ENCODE data around the gene ARNT2. TPM values are rescaled to one million over a fixed set of nuclear protein-coding genes. Genes with fewer than 3 reads are reported as not detected.

ARNT2 gene
- total RNA-seq, 1 donor from 2014 or later, result 0.87 TPM

DNA sequence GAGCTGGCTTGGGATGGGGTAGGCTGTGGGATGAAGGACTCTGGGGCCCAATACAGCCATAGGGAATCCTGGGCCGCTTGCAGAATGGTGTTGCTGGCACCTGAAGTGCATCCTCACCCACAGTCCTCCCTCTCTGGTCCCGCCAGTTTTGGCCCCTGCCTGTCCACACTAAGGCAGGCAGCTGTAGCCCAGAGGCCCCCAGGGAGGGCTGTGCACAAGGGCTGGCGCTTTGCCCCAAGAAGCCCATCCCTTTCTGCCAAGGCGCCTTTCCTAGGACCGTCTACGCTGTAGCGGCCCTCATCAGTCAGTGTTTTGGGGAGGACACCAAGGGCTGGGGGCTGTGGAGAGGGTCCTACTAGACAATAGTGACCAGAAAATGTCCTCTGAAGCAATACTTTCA is 174.7 kb downstream of the ARNT2 start:
- Mint-ChIP-seq H3K9me3 (ENCODE audit: unreplicated experiment) (no peaks in the 10 kb centered on the region), H3K4me3 (ENCODE audit: unreplicated experiment) (no peak overlapping the region), H3K4me1 (ENCODE audit: unreplicated experiment) (peaks cover 18% of the 10 kb centered on the region), H3K27ac (ENCODE audit: unreplicated experiment) (no peak overlapping the region), H3K27me3 (ENCODE audit: unreplicated experiment) (peaks cover 11% of the 10 kb centered on the region), H3K36me3 (ENCODE audit: low read depth, unreplicated experiment) (no peaks in the 10 kb centered on the region)
- TF ChIP-seq, protein P1, sequence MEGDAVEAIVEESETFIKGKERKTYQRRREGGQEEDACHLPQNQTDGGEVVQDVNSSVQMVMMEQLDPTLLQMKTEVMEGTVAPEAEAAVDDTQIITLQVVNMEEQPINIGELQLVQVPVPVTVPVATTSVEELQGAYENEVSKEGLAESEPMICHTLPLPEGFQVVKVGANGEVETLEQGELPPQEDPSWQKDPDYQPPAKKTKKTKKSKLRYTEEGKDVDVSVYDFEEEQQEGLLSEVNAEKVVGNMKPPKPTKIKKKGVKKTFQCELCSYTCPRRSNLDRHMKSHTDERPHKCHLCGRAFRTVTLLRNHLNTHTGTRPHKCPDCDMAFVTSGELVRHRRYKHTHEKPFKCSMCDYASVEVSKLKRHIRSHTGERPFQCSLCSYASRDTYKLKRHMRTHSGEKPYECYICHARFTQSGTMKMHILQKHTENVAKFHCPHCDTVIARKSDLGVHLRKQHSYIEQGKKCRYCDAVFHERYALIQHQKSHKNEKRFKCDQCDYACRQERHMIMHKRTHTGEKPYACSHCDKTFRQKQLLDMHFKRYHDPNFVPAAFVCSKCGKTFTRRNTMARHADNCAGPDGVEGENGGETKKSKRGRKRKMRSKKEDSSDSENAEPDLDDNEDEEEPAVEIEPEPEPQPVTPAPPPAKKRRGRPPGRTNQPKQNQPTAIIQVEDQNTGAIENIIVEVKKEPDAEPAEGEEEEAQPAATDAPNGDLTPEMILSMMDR (IDR thresholded peaks at IDR 0.05; ENCODE audit: unreplicated experiment), result no peak
- no peak for DNase-seq (ENCODE audit: low spot score)

DNA sequence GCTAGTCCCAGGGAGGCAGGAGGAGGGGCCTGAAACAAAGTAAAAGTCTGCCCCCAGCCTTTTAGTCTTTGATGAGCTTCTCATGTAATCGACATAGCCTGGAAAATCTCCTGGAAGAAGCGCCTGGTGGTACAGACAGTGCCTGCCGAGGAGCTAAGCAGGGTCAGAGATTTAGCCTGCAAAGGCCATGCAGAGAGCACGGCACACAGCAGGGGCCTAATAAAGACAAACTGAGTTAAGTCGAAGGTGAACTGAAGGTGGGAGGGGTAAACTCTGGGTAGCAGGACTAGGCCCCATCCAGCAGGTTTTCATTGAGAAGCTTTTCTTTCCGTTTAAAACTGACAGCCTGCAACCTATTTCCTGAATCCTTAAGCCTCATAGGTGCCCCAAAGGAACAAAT is 175.4 kb downstream of the ARNT2 start:
- Mint-ChIP-seq H3K27me3 (ENCODE audit: unreplicated experiment) (peaks cover 9% of the 10 kb centered on the region), H3K27ac (ENCODE audit: unreplicated experiment) (no peak overlapping the region), H3K4me1 (ENCODE audit: unreplicated experiment) (peaks cover 12% of the 10 kb centered on the region), H3K36me3 (ENCODE audit: low read depth, unreplicated experiment) (no peaks in the 10 kb centered on the region), H3K4me3 (ENCODE audit: unreplicated experiment) (no peak overlapping the region), H3K9me3 (ENCODE audit: unreplicated experiment) (no peaks in the 10 kb centered on the region)
- TF ChIP-seq, protein P1 (IDR thresholded peaks at IDR 0.05; ENCODE audit: unreplicated experiment), result no peak
- DNase-seq (ENCODE audit: low spot score), result no peak

DNA sequence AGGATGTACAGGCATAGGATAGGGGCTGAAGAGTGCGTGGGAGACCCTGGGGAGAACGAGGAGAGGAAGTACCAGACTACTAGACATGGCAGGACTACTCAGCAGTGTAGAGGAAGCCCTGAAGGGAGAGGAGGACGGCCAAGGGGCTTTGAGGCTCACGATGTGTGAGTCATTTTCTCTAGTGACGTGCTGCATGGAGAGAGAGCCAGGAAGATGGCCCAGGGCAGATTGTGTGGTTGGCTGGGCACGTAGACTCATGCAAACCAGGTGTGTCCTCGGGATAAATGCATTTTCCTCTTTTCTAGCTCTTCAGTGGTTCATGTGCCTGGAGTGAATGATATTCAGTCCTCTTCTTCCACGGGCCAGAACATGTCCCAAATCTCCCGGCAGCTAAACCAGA is 175.9 kb downstream of the ARNT2 start:
- TF ChIP-seq, protein P1 (IDR thresholded peaks at IDR 0.05; ENCODE audit: unreplicated experiment), result no peak
- Mint-ChIP-seq H3K4me3 (ENCODE audit: unreplicated experiment) (no peak overlapping the region), H3K27me3 (ENCODE audit: unreplicated experiment) (peaks cover 9% of the 10 kb centered on the region), H3K36me3 (ENCODE audit: low read depth, unreplicated experiment) (no peaks in the 10 kb centered on the region), H3K27ac (ENCODE audit: unreplicated experiment) (no peak overlapping the region), H3K9me3 (ENCODE audit: unreplicated experiment) (no peaks in the 10 kb centered on the region), H3K4me1 (ENCODE audit: unreplicated experiment) (peaks cover 8% of the 10 kb centered on the region)
- DNase-seq (ENCODE audit: low spot score), result no peak

DNA sequence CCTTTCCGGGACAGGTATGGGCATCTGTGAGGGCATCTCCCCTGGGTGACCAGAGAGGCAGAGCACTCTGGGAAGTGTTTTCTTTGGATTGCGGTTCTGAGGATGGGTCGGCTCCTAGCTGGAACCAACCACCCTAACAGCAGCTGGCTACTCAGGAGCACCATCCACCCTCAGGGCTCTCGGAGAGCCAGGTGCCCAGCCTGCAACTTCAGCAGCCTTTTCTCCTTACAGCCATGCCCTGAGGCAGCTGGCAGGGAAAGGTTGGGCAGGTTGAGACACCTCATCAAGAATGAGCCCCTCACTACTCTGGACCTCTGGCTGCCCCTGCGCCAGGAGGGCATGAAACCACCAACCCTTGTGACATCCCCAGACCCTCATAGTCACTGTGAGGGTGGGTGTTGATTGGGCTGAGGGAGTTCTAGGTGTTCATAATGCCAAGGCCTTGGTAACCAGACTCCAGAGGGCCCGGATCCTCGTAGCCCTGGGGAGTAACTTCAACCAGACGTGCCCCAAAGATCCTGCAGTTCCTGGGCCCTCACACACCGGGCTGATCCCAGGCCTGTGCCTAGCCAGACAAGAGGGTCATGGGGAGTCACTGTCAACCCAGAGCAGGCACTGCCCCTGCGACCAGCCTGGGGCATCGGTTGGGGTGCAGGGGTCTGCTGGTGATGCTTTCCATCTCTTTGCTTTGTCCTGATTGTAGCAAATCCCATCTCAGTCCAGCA is 176.5 kb downstream of the ARNT2 start:
- H3K4me3 Mint-ChIP-seq (ENCODE audit: unreplicated experiment), result no peak overlapping the region
- no peak for DNase-seq (ENCODE audit: low spot score)
- no peaks in the 10 kb centered on the region for H3K36me3 Mint-ChIP-seq (ENCODE audit: low read depth, unreplicated experiment)
- peaks cover 9% of the 10 kb centered on the region for H3K27me3 Mint-ChIP-seq (ENCODE audit: unreplicated experiment)
- TF ChIP-seq, protein P1 (IDR thresholded peaks at IDR 0.05; ENCODE audit: unreplicated experiment), result no peak
- peaks cover 8% of the 10 kb centered on the region for H3K4me1 Mint-ChIP-seq (ENCODE audit: unreplicated experiment)
- H3K27ac Mint-ChIP-seq (ENCODE audit: unreplicated experiment), result no peak overlapping the region
- H3K9me3 Mint-ChIP-seq (ENCODE audit: unreplicated experiment), result no peaks in the 10 kb centered on the region

DNA sequence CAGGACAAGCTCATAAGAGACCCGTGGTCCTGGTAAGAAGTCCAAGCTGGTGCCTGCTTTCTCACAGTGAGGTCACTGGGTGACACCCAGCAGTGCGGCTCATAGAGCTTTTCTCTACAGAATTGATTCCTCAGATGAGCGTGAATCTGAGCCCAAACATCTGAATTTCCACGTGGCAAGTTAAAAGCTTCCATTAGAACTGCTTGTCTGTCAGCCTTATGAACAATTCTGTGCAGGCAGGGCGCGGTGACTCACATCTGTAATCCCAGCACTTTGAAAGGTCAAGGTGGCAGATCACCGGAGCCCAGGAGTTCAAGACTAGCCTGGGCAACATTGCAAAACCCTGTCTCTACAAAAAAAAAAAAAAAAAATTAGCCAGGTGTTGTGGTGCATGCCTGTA is 177.8 kb downstream of the ARNT2 start:
- Mint-ChIP-seq H3K36me3 (ENCODE audit: low read depth, unreplicated experiment) (no peaks in the 10 kb centered on the region), H3K27me3 (ENCODE audit: unreplicated experiment) (peaks cover 9% of the 10 kb centered on the region), H3K9me3 (ENCODE audit: unreplicated experiment) (no peaks in the 10 kb centered on the region), H3K4me1 (ENCODE audit: unreplicated experiment) (peaks cover 8% of the 10 kb centered on the region), H3K4me3 (ENCODE audit: unreplicated experiment) (no peak overlapping the region), H3K27ac (ENCODE audit: unreplicated experiment) (no peak overlapping the region)
- DNase-seq (ENCODE audit: low spot score), result no peak
- TF ChIP-seq, protein P1 (IDR thresholded peaks at IDR 0.05; ENCODE audit: unreplicated experiment), result no peak

All from endothelial cell (in vitro differentiated cells).